ENCODE data around the gene BANP. TPM values are rescaled to one million over a fixed set of nuclear protein-coding genes. Genes with fewer than 3 reads are reported as not detected.
"Not testable (repeated sequence)": the region's sequence is repeated elsewhere in the genome, so short reads cannot be mapped to it uniquely, and the experiment has no call there.

Gene BANP
- total RNA-seq, 1 donor from 2014 or later, result 44.0 TPM

DNA sequence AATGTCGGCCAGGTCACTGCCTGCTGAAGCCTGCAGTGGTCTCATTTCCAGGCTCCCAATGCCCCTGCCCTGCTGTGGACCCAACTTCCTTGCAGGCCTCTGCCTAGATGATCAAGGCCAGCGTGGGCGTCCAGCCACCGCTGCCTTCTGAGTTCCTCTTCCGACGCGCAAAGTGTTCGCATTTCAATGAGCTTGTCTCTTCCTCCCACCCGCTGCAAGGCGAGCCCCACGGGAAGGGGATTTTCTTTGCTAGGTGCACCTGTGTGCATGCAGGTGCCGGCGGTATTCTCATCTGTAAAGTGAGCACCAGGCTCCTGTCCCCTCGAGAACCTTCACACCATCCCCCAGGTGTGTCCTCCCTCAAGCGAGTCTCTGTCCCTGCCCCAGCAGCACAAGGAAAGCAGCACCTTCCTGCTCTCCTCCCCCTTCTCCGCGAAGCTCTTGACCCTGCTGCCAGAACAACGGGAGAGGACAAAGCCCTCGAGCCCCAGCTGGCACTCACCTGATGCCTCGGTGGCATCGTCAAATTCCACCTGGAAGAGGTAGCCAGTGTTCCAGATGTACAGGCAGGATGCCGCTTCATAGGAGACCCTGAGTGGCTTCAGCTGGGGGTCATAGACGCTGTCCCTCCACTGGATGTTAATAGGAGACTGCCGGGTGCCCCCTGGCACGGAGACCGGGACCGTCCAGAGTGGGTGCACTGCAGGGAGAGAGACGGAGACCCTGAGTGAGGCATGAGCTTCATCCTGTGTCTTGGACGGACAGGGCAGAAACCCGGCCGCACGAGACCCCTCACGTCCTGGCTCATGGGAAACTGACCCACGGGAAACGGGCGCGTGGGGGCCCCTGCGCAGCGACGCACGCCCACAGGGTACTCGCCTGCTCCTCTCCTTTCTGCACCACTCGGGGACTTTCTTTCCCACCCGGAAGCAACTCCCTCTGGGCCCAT is 24.7 kb upstream of the BANP start:
- TF ChIP-seq POLR2AphosphoS5 (IDR thresholded peaks at IDR 0.05; ENCODE audit: insufficient read depth in 1 of 2, low read depth in 1 of 2), result no peak
- TF ChIP-seq, protein P1, sequence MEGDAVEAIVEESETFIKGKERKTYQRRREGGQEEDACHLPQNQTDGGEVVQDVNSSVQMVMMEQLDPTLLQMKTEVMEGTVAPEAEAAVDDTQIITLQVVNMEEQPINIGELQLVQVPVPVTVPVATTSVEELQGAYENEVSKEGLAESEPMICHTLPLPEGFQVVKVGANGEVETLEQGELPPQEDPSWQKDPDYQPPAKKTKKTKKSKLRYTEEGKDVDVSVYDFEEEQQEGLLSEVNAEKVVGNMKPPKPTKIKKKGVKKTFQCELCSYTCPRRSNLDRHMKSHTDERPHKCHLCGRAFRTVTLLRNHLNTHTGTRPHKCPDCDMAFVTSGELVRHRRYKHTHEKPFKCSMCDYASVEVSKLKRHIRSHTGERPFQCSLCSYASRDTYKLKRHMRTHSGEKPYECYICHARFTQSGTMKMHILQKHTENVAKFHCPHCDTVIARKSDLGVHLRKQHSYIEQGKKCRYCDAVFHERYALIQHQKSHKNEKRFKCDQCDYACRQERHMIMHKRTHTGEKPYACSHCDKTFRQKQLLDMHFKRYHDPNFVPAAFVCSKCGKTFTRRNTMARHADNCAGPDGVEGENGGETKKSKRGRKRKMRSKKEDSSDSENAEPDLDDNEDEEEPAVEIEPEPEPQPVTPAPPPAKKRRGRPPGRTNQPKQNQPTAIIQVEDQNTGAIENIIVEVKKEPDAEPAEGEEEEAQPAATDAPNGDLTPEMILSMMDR (IDR thresholded peaks at IDR 0.05), result no peak
- TF ChIP-seq POLR2A (IDR thresholded peaks at IDR 0.05), result no peak
- Histone ChIP-seq H3K27me3 (no peaks in the 10 kb centered on the region), H3K4me1 (no peaks in the 10 kb centered on the region), H3K9me3 (no peaks in the 10 kb centered on the region), H3K36me3 (no peaks in the 10 kb centered on the region), H3K4me3 (no peak overlapping the region), H3K27ac (no peak overlapping the region)
- intact Hi-C loops (cut with DNase I), result no loop called here
- DNase-seq (ENCODE audit: extremely low spot score in 2 of 2), result no peak

- DNase-seq (ENCODE audit: extremely low spot score in 2 of 2), result no peak
- Histone ChIP-seq H3K4me3 (no peak overlapping the region), H3K27me3 (no peaks in the 10 kb centered on the region), H3K36me3 (no peaks in the 10 kb centered on the region), H3K4me1 (no peaks in the 10 kb centered on the region), H3K9me3 (no peaks in the 10 kb centered on the region), H3K27ac (no peak overlapping the region)
- TF ChIP-seq, protein P1 (IDR thresholded peaks at IDR 0.05), result no peak
- TF ChIP-seq POLR2AphosphoS5 (IDR thresholded peaks at IDR 0.05; ENCODE audit: insufficient read depth in 1 of 2, low read depth in 1 of 2) (no peak), POLR2A (IDR thresholded peaks at IDR 0.05) (no peak)
- intact Hi-C loops (cut with DNase I), result no loop called here
These were observed 24.1 kb upstream of the BANP start for GRCh38 chr16:87927195-87927562.

DNA sequence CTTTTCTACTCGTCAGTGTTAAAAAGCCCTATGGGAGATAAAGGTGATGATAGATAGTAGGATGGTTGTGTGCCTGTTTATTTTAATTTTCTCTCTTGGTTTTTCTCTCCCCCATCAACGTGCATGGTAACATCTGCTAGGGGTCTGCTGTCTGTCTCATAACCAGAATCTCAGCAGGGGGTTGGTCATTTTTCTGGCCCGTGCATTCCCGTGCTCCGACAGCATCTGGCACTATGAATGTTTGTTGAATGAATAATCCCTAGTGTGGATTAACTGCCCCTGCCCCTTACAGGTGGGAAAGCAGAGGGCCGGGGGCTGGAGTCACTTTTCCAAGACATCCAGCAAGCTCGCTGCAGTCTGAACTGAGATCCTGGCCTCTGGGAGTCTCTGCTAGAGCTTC is 21.2 kb upstream of the BANP start:
- Histone ChIP-seq H3K36me3 (no peaks in the 10 kb centered on the region), H3K27me3 (no peaks in the 10 kb centered on the region)

DNA sequence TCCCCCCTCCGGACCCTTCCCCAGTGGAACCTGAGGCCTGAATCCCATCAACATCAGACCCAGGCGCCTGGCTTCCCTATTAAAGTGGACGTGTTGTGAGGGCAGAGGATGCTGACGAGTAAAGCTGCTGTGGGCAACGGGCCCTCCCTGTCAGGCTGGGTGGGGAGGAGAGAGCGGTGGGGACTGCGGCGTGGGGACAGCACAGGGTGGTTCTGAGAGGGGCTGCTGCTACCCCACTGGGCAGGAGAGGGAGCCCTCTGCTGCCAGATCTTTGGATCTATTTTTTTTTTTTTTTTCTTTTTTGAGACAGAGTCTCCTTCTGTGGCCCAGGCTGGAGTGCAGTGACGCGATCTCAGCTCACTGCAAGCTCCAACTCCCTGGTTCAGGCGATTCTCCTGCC is 20.8 kb upstream of the BANP start:
- no peaks in the 10 kb centered on the region for H3K27me3 ChIP-seq
- intact Hi-C loops (cut with DNase I), result no loop called here
- no peak overlapping the region for H3K4me3 ChIP-seq
- H3K9me3 ChIP-seq, result no peaks in the 10 kb centered on the region
- DNase-seq (ENCODE audit: extremely low spot score in 2 of 2), result no peak
- H3K27ac ChIP-seq, result no peak overlapping the region
- no peaks in the 10 kb centered on the region for H3K36me3 ChIP-seq
- H3K4me1 ChIP-seq, result no peaks in the 10 kb centered on the region
- TF ChIP-seq POLR2A (IDR thresholded peaks at IDR 0.05) (no peak), POLR2AphosphoS5 (IDR thresholded peaks at IDR 0.05; ENCODE audit: insufficient read depth in 1 of 2, low read depth in 1 of 2) (no peak)
- TF ChIP-seq, protein P1 (IDR thresholded peaks at IDR 0.05), result no peak

More for the DNA sequence above, 21.2 kb upstream of the BANP start:
- no peak overlapping the region for H3K27ac ChIP-seq
- DNase-seq (ENCODE audit: extremely low spot score in 2 of 2), result no peak
- intact Hi-C loops (cut with DNase I), result no loop called here
- no peaks in the 10 kb centered on the region for H3K9me3 ChIP-seq
- H3K4me1 ChIP-seq, result no peaks in the 10 kb centered on the region
- H3K4me3 ChIP-seq, result no peak overlapping the region
- TF ChIP-seq, protein P1 (IDR thresholded peaks at IDR 0.05), result no peak
- no peak for TF ChIP-seq POLR2A (IDR thresholded peaks at IDR 0.05)
- TF ChIP-seq POLR2AphosphoS5 (IDR thresholded peaks at IDR 0.05; ENCODE audit: insufficient read depth in 1 of 2, low read depth in 1 of 2), result no peak

- H3K9me3 ChIP-seq, result no peaks in the 10 kb centered on the region
- H3K27me3 ChIP-seq, result no peaks in the 10 kb centered on the region
- intact Hi-C loops (cut with DNase I), result no loop called here
- DNase-seq (ENCODE audit: extremely low spot score in 2 of 2), result no peak
- no peaks in the 10 kb centered on the region for H3K36me3 ChIP-seq
- no peak overlapping the region for H3K27ac ChIP-seq
- no peak overlapping the region for H3K4me3 ChIP-seq
- TF ChIP-seq POLR2A (IDR thresholded peaks at IDR 0.05) (no peak), POLR2AphosphoS5 (IDR thresholded peaks at IDR 0.05; ENCODE audit: insufficient read depth in 1 of 2, low read depth in 1 of 2) (no peak)
- TF ChIP-seq, protein P1 (IDR thresholded peaks at IDR 0.05), result no peak
- no peaks in the 10 kb centered on the region for H3K4me1 ChIP-seq
These were observed 19.7 kb upstream of the BANP start for GRCh38 chr16:87931504-87931903.

DNA sequence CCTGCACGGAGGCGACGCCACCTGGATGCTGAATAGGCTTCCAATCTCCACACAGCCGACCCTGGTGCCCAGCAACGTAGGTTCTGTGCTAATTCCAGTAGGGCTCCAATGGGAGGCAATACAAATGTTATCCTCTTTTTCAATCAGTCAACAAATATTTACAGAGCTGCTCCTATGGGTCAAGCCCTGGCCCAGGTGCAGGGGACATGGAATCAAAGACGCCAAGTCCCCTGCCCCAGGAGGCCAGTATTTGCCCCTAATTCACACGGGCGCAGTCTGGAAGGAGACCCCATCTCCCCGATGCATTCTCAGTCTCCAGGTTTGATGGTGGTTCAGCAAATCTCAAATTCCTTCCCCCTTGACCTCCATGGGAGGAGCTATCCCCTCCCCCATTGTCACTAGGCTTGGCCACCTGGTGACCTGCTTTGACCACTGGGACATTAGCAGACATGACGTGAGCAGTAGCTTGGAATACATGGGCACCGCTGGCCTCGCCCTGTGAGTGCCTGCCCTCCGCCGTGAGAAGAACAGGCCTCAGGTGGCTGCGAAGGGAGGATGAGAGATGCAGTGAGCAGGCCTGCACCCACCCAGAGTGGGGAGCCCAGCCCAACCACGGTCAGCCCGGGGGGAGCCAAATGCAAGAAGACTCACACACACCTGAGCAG is 18.6 kb upstream of the BANP start:
- H3K9me3 ChIP-seq; H3K27ac ChIP-seq; H3K36me3 ChIP-seq; H3K27me3 ChIP-seq; H3K4me1 ChIP-seq; DNase-seq (ENCODE audit: extremely low spot score in 2 of 2); H3K4me3 ChIP-seq; intact Hi-C loops (cut with DNase I): not testable (repeated sequence)
